Mesenchymal stem cell (in vitro differentiated cells and primary cell): Measurements from ENCODE around the gene CCDC92B.

ENCODE experiments used
- DNase-seq: peaks from one replicate; pipeline ENCODE4 v3.0.0-alpha.2; 2013
- H2AFZ ChIP-seq: one replicate; pipeline ENCODE4 v1.6.1; 2013; ENCODE audit warnings: low read depth, mild to moderate bottlenecking, control low read depth, inconsistent platforms, low read length, moderate library complexity
- H2AK5ac ChIP-seq: 2 replicates; pipeline ENCODE4 v1.6.1; 2013; ENCODE audit warnings: low read length, moderate library complexity, mild to moderate bottlenecking, inconsistent platforms; ENCODE audit not compliant: severe bottlenecking
- H2BK120ac ChIP-seq: one replicate; pipeline ENCODE4 v1.6.1; 2013; ENCODE audit warnings: low read depth, mild to moderate bottlenecking, inconsistent platforms, low read length, moderate library complexity
- H2BK12ac ChIP-seq, 2 experiments: one replicate each; pipeline ENCODE4 v1.6.1; 2013; ENCODE audit warnings: inconsistent platforms in 2 of 2, low read length in 2 of 2, mild to moderate bottlenecking in 2 of 2, moderate library complexity in 2 of 2, control low read depth in 1 of 2
- H2BK15ac ChIP-seq: one replicate; pipeline ENCODE4 v1.6.1; 2013; ENCODE audit warnings: mild to moderate bottlenecking, low read depth, inconsistent platforms; ENCODE audit not compliant: poor library complexity, severe bottlenecking
- H2BK5ac ChIP-seq: 2 replicates; pipeline ENCODE4 v1.6.1; 2013; ENCODE audit warnings: low read depth, mild to moderate bottlenecking, low read length, control low read depth, inconsistent platforms; ENCODE audit not compliant: poor library complexity, severe bottlenecking
- H3K14ac ChIP-seq, 2 experiments: one replicate each; pipeline ENCODE4 v1.6.1; 2013; ENCODE audit warnings: inconsistent platforms in 2 of 2, low read length in 2 of 2, control low read depth in 1 of 2, mild to moderate bottlenecking in 1 of 2, moderate library complexity in 1 of 2
- H3K18ac ChIP-seq, 2 experiments: one replicate each; pipeline ENCODE4 v1.6.1; 2013; ENCODE audit warnings: inconsistent platforms in 2 of 2, low read length in 2 of 2, control low read depth in 1 of 2, low read depth in 1 of 2, mild to moderate bottlenecking in 1 of 2
- H3K23ac ChIP-seq, 2 experiments: one replicate each; pipeline ENCODE4 v1.6.1; 2013; ENCODE audit warnings: inconsistent platforms in 2 of 2, low read length in 2 of 2, mild to moderate bottlenecking in 2 of 2, moderate library complexity in 2 of 2, control low read depth in 1 of 2
- H3K27ac ChIP-seq: 2 replicates; pipeline ENCODE4 v1.5.1; 2013; ENCODE audit warnings: mild to moderate bottlenecking, moderate library complexity, low read length, control low read depth, inconsistent platforms; ENCODE audit not compliant: poor library complexity, severe bottlenecking
- H3K27me3 ChIP-seq, 2 experiments: 2 replicates each; pipeline versions ENCODE4 v1.6.1 to v1.7.0; 2013; ENCODE audit warnings: low read length in 2 of 2, mild to moderate bottlenecking in 2 of 2, moderate library complexity in 2 of 2, control low read depth in 1 of 2, inconsistent platforms in 1 of 2; ENCODE audit not compliant: control insufficient read depth in 1 of 2, insufficient read depth in 1 of 2
- H3K36me3 ChIP-seq, 2 experiments: 2 replicates each; pipeline versions ENCODE4 v1.6.1 to v1.7.0; 2013; ENCODE audit warnings: low read length in 2 of 2, control low read depth in 1 of 2, inconsistent platforms in 1 of 2, low read depth in 1 of 2, mild to moderate bottlenecking in 1 of 2; ENCODE audit not compliant: insufficient read depth in 2 of 2, control insufficient read depth in 1 of 2
- H3K4ac ChIP-seq, 2 experiments: one replicate each; pipeline ENCODE4 v1.6.1; 2013; ENCODE audit warnings: inconsistent platforms in 2 of 2, low read length in 2 of 2, mild to moderate bottlenecking in 2 of 2, moderate library complexity in 2 of 2, control low read depth in 1 of 2, low read depth in 1 of 2
- H3K4me1 ChIP-seq: 2 replicates; pipeline ENCODE4 v1.6.1; 2013; ENCODE audit warnings: low read depth, low read length, control low read depth; ENCODE audit not compliant: control insufficient read depth, insufficient read depth
- H3K4me2 ChIP-seq: 2 replicates; pipeline ENCODE4 v1.6.1; 2013; ENCODE audit warnings: low read length, mild to moderate bottlenecking, inconsistent platforms; ENCODE audit not compliant: poor library complexity, severe bottlenecking
- H3K4me3 ChIP-seq, 2 experiments: 2 replicates each; pipeline versions ENCODE4 v1.5.1 to v1.7.0; 2013; ENCODE audit warnings: low read length in 2 of 2, mild to moderate bottlenecking in 2 of 2, control low read depth in 1 of 2, low read depth in 1 of 2; ENCODE audit not compliant: insufficient read depth in 1 of 2
- H3K79me1 ChIP-seq: replicated peaks from 2 replicates; pipeline ENCODE4 v1.6.1; 2013; ENCODE audit warnings: mild to moderate bottlenecking, control low read depth, low read length, inconsistent platforms; ENCODE audit not compliant: poor library complexity, severe bottlenecking
- H3K9ac ChIP-seq: 2 replicates; pipeline ENCODE4 v1.7.0; 2013; ENCODE audit warnings: mild to moderate bottlenecking, low read length, moderate library complexity
- H3K9me3 ChIP-seq: 2 replicates; pipeline ENCODE4 v1.7.0; 2013; ENCODE audit warnings: mild to moderate bottlenecking, low read length; ENCODE audit not compliant: control insufficient read depth
- H4K8ac ChIP-seq: one replicate; pipeline ENCODE4 v1.6.1; 2013; ENCODE audit warnings: inconsistent platforms, mild to moderate bottlenecking, low read length, moderate library complexity
- H4K91ac ChIP-seq: one replicate; pipeline ENCODE4 v1.6.1; 2013; ENCODE audit warnings: mild to moderate bottlenecking, low read length, inconsistent platforms
- WGBS: methylation state at CpG from one replicate; pipeline ENCODE4 v1.1.7; 2013; ENCODE audit warnings: mixed read lengths; 5-methylcytosine and 5-hydroxymethylcytosine counted together

CCDC92B gene

GRCh38 chr17:2688351-2689342 lies 60.8 kb downstream of the CCDC92B start:
- no peak overlapping the region for H3K27ac ChIP-seq
- 86% methylated on average over 27 of the region's 27 CpGs for WGBS
- no peaks in the 10 kb centered on the region for H3K9me3 ChIP-seq
- no peak overlapping the region for H3K4me3 ChIP-seq
- H3K23ac ChIP-seq: no peak overlapping the region
- H2BK12ac ChIP-seq: no peak overlapping the region
- no peak overlapping the region for H2BK5ac ChIP-seq
- peak overlapping the region; percentile 65 for H4K8ac ChIP-seq
- H3K4me1 ChIP-seq: peaks cover 18% of the 10 kb centered on the region
- H2AFZ ChIP-seq: no peak overlapping the region
- no peak overlapping the region for H3K4me2 ChIP-seq
- peaks cover 23% of the 10 kb centered on the region for H3K79me1 ChIP-seq
- H3K14ac ChIP-seq: no peak overlapping the region
- H2BK15ac ChIP-seq: no peak overlapping the region
- no peak overlapping the region for H3K9ac ChIP-seq
- peaks cover 35 to 60% of the 10 kb centered on the region in 2 experiments for H3K36me3 ChIP-seq
- no peak overlapping the region for H3K4ac ChIP-seq
- no peak overlapping the region for H2AK5ac ChIP-seq
- peak overlapping the region in 1 of 2 experiments; percentile 28 for H3K18ac ChIP-seq
- H3K27me3 ChIP-seq: no peaks in the 10 kb centered on the region
- no peak for DNase-seq
- peak overlapping the region; percentile 22 for H4K91ac ChIP-seq
- H2BK120ac ChIP-seq: no peak overlapping the region

DNA sequence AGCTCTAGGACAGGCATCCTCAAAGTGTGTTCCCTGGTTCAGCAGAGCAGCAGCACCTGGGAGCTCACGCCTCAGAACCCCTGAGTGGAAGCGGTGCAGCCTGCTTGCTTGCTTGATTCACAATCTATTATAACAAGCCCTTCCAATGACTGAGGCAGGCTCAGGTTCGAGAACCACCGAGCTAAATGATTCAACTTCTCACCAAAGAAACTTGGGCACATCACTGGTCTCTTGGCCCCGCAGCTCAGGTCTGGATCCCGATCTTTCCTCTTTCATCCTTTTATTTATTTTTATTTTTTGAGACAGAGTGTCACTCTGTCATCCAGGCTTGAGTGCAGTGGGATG lies 62.4 kb downstream of the CCDC92B start:
- WGBS: over 99% methylated on average over 5 of the region's 6 CpGs

GRCh38 chr17:2685696-2686095 lies 63.8 kb downstream of the CCDC92B start:
- no peak overlapping the region for H3K4me3 ChIP-seq
- peaks cover 16% of the 10 kb centered on the region for H3K4me1 ChIP-seq
- peaks cover 20% of the 10 kb centered on the region for H3K79me1 ChIP-seq
- no peak overlapping the region for H3K23ac ChIP-seq
- H3K9me3 ChIP-seq: no peaks in the 10 kb centered on the region
- H2BK12ac ChIP-seq: peak overlapping the region in 1 of 2 experiments; percentile 55
- no peak overlapping the region for H2BK15ac ChIP-seq
- H2BK120ac ChIP-seq: no peak overlapping the region
- peaks cover 41 to 51% of the 10 kb centered on the region in 2 experiments for H3K36me3 ChIP-seq
- no peak overlapping the region for H3K14ac ChIP-seq
- no peaks in the 10 kb centered on the region for H3K27me3 ChIP-seq
- no peak overlapping the region for H2AFZ ChIP-seq
- H3K27ac ChIP-seq: no peak overlapping the region
- H4K91ac ChIP-seq: peak overlapping the region; percentile 58
- H3K18ac ChIP-seq: no peak overlapping the region
- DNase-seq: no peak
- WGBS: 97% methylated on average over 15 of the region's 15 CpGs
- H3K4ac ChIP-seq: no peak overlapping the region
- no peak overlapping the region for H2BK5ac ChIP-seq
- H2AK5ac ChIP-seq: no peak overlapping the region
- peak overlapping the region; percentile 31 for H3K9ac ChIP-seq
- H3K4me2 ChIP-seq: no peak overlapping the region
- H4K8ac ChIP-seq: peak overlapping the region; percentile 32

More for the DNA sequence above, 62.4 kb downstream of the CCDC92B start:
- Histone ChIP-seq H3K27me3 (no peaks in the 10 kb centered on the region), H3K4ac (no peak overlapping the region), H2BK12ac (no peak overlapping the region), H2BK5ac (no peak overlapping the region), H3K27ac (peak overlapping the region; percentile 20), H4K8ac (no peak overlapping the region), H2AK5ac (no peak overlapping the region), H4K91ac (no peak overlapping the region), H3K4me3 (peak overlapping the region in 1 of 2 experiments; percentile 25), H3K36me3 (peaks cover 46% of the 10 kb centered on the region in 2 experiments), H3K14ac (peak overlapping the region in 1 of 2 experiments; percentile 41), H2BK15ac (no peak overlapping the region), H3K4me2 (no peak overlapping the region), H2AFZ (no peak overlapping the region), H2BK120ac (no peak overlapping the region), H3K4me1 (peaks cover 16% of the 10 kb centered on the region), H3K23ac (no peak overlapping the region), H3K9ac (peak overlapping the region; percentile 77), H3K9me3 (no peaks in the 10 kb centered on the region), H3K18ac (peak overlapping the region in 1 of 2 experiments; percentile 48), H3K79me1 (peaks cover 16% of the 10 kb centered on the region)
- no peak for DNase-seq

GRCh38 chr17:2684549-2684948 lies 64.9 kb downstream of the CCDC92B start:
- peaks cover 35 to 59% of the 10 kb centered on the region in 2 experiments for H3K36me3 ChIP-seq
- H3K23ac ChIP-seq: no peak overlapping the region

More at GRCh38 chr17:2684549-2684948, 64.9 kb downstream of the CCDC92B start:
- Histone ChIP-seq H3K18ac (no peak overlapping the region), H3K79me1 (peaks cover 24% of the 10 kb centered on the region), H3K4ac (no peak overlapping the region), H2AFZ (no peak overlapping the region), H2BK5ac (no peak overlapping the region), H3K4me3 (no peak overlapping the region), H2AK5ac (no peak overlapping the region), H4K91ac (no peak overlapping the region), H3K27ac (no peak overlapping the region), H3K9ac (no peak overlapping the region), H3K27me3 (no peaks in the 10 kb centered on the region), H4K8ac (no peak overlapping the region), H3K4me2 (no peak overlapping the region), H3K4me1 (peaks cover 14% of the 10 kb centered on the region), H2BK120ac (no peak overlapping the region), H3K14ac (no peak overlapping the region), H3K9me3 (no peaks in the 10 kb centered on the region), H2BK15ac (no peak overlapping the region), H2BK12ac (no peak overlapping the region)
- DNase-seq: no peak
- WGBS: over 99% methylated on average over 14 of the region's 18 CpGs
